AG20443 (cell line): ENCODE data around the gene SMIM20.
A peak's percentile ranks its signal among the peaks of the same experiment; 100 is the strongest.

Source experiments
- DNase-seq: peaks from one replicate; pipeline ENCODE4 v3.0.0; 2012; ENCODE audit warnings: low spot score, mixed read lengths

Gene SMIM20

GRCh38 chr4:25954293-25954904 lies 40.4 kb downstream of the SMIM20 start:
- DNase-seq, result no peak

- no peak for DNase-seq
Measured at GRCh38 chr4:25955705-25956104, 41.7 kb downstream of the SMIM20 start.

- no peak for DNase-seq
Measured at GRCh38 chr4:25956260-25956659, 42.2 kb downstream of the SMIM20 start.

- no peak for DNase-seq
Measured at GRCh38 chr4:25958110-25958509, 44.1 kb downstream of the SMIM20 start.

DNA sequence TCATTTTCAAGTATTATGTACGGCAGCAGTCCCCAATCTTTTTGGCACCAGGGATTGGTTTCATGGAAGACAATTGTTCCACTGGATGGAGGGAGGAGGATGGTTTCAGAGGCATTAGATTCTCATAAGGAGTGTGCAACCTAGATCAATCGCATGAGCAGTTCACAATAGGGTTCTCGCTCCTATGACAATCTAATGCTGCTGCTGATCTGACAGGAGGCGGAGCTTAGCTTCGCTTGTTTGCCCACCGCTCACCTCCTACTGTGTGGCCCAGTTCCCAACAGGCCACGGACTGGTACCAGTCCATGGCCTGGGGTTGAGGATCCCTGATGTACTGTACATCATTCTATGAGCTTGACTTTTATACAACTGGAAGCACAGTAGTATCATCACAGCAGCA lies 48.4 kb downstream of the SMIM20 start:
- DNase-seq, result no peak

DNA sequence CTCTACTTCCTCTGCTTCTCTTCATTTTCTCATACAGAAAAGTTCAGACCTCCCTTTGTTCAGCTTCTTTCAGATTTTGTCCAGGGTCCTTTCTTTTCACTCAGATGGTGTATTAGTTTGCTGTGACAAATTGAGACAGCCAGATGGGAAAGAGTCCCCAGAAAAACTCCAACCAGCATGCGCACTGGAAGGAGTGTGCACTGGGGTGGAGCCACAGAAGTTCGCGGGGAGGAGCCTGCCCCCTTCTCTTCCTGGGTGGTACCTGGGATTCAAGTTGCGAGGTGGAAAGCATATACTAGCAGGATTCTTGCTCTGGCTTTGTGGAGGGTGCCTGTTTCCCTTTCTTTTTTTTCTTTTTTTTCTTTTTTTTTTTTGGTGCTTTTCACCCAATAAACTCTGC lies 51.6 kb downstream of the SMIM20 start:
- no peak for DNase-seq

DNA sequence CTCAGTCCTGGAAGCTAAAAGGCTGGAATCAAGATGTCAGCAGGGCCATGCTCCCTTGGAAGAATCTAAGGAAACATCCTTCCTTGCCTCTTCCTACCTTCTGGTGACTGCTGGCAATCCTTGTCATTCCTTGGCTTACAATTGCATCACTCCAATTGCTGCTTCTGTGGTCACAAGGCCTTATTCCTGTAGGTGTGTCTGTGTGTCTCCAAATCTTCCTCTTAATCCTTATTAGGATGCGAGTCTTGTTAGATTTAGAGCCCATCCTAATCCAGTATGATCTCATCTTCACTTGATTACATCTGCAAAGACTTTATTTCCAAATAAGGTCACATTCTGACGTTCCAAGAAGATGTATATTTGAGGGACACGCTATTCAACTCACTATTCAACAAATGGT lies 52.2 kb downstream of the SMIM20 start:
- DNase-seq, result no peak

DNA sequence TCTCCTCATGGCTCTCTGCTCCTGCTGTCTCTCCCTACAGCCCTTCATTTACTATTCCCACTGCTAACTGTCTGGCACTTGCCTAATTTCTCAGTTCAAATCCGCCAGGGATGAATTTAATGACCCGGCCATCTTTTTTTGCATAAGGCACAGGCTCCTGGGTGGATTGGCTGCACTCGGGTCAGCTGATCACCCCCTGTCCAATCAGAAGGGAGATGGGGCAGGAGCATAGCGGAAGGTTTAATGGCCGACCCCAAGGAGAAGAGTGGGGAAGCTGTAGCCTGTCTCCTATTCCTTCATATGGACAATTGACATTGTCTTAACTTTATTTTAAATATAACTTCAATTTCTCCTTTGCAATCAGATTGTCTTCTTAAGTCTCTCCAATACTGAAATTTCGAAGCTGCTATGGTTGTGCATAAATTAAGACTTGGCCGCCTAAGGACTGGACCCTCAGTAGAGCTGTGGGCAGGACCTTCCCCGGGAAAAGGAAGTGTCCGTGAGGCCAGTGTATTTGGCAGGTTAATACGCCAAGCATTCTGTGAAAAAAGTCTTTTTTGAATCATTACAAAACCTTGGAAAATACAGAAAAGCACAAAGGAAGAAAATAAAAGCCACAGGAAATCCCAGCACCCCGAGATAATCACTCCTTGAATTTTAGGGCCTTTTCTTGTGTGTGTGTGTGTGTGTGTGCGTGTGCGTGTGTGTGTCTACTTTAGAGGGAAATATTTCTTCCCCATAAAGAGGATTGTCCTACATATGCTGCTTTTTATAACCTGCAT lies 55.5 kb downstream of the SMIM20 start:
- no peak for DNase-seq

GRCh38 chr4:25970226-25970675 lies 56.2 kb downstream of the SMIM20 start:
- no peak for DNase-seq

GRCh38 chr4:25970691-25971432 lies 56.8 kb downstream of the SMIM20 start:
- no peak for DNase-seq

DNA sequence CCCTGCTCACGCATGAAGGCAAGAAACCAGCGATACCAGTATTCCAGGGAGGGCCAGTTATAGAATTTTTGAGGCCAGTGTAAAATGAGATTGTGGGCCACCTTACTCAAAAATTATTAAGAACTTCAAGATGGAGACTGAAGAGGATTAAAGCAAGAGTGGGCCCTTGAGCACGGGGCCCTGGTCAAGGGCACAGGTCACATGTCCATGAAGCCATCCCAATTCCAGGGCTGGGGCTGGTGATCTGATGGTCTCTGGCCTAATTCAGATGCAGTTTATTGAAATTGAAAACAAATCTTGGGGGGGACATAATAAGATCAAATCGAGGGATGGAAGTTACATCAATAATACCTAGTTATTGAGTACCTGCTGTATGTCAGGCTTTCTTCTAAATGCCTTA lies 58.3 kb downstream of the SMIM20 start:
- no peak for DNase-seq

GRCh38 chr4:25972984-25973745 lies 59.1 kb downstream of the SMIM20 start:
- peak; percentile 25 for DNase-seq

DNA sequence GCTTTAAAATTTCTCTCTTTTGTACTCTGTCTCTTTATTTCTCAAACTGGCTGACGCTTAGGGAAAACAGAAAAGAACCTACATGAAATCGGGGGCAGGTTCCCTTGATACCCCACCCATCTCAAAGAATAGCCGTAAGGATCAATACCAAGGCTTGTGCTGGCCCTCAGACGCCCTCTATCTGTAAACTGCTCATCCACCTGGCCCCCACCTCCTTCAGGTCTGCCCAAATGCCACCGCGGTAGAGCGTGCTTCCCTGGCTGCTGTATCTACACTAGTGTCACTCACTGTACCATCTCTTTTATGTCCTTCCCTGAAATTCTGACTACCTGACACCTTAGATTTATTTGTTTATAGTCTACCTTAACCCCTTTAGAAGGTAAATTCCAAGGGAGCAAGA lies 62.8 kb downstream of the SMIM20 start:
- no peak for DNase-seq

- no peak for DNase-seq
Measured at GRCh38 chr4:25977397-25978170, 63.6 kb downstream of the SMIM20 start.

GRCh38 chr4:25978327-25978726 lies 64.3 kb downstream of the SMIM20 start:
- DNase-seq, result no peak
